ENCODE results near the gene RESP18. TPM values are rescaled to one million over a fixed set of nuclear protein-coding genes. Genes with fewer than 3 reads are reported as not detected.

The RESP18 gene
- polyA plus RNA-seq (2012; ENCODE audit: low read depth, missing spikeins): not detected

DNA sequence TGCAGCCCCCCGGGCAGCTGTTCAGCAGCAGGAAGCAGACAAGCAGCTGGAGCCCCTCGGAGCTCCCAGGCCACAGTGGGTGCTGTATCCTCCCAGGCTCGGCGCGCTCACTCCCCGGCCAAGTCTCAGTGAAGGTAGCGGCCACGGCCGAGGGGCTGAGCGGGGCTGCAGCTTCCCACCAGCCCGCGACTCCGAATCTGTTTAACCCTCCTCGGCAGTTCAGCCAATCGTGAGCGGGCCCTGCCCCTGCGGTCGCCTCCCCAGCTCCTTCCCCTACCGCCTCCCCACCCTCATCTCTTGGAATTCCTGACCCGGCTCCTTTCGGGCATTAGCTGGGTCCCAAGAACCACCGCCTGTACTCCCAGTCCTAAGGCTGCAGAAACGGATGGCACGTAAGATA, at the start of gene RESP18:
Gene RESP18 (minus strand): TSS at position 203 of the 400 bp plus-strand sequence.
- TF ChIP-seq PAX5 (IDR thresholded peaks at IDR 0.05; ENCODE audit: insufficient read depth, low read length, severe bottlenecking) (no peak), POLR2AphosphoS5 (IDR thresholded peaks at IDR 0.05; ENCODE audit: low read depth, low read length) (no peak), POLR2A (IDR thresholded peaks at IDR 0.05; ENCODE audit: low read depth, low read length) (no peak), POU2F2 (IDR thresholded peaks at IDR 0.05; ENCODE audit: low read depth, low read length) (no peak), TAF1 (IDR thresholded peaks at IDR 0.05; ENCODE audit: low read depth, low read length) (no peak), SPI1 (IDR thresholded peaks at IDR 0.05; ENCODE audit: low read depth, low read length) (no peak)
- DNase-seq (ENCODE audit: insufficient read length, low spot score): no peak
- FAIRE-seq: no peak

DNA sequence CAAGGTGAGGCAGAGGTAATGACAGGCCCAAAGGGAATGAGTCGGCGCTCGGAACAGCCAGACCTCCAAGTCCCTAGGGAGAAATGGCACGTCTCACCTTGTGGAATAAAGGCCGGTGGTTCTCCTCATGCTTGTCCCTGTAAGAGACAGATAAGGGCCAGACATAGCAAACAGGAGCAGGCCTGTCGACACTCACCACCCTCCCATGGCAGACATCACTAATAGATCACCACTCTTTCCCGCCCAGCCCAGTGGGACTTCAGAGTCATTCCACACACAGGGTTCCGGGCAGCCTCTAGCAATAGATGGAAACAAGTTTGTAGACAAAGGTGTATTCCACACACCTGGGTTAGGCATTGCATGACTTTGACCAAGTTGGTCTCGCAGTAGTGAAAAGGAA, 48.9 kb upstream of the RESP18 start:
- DNase-seq (ENCODE audit: insufficient read length, low spot score) (no peak), FAIRE-seq (no peak)
- TF ChIP-seq POLR2AphosphoS5 (IDR thresholded peaks at IDR 0.05; ENCODE audit: low read depth, low read length): no peak
- TF ChIP-seq PAX5 (IDR thresholded peaks at IDR 0.05; ENCODE audit: insufficient read depth, low read length, severe bottlenecking): no peak
- no peak for TF ChIP-seq POLR2A (IDR thresholded peaks at IDR 0.05; ENCODE audit: low read depth, low read length)
- TF ChIP-seq TAF1 (IDR thresholded peaks at IDR 0.05; ENCODE audit: low read depth, low read length): no peak
- TF ChIP-seq POU2F2 (IDR thresholded peaks at IDR 0.05; ENCODE audit: low read depth, low read length): no peak
- no peak for TF ChIP-seq SPI1 (IDR thresholded peaks at IDR 0.05; ENCODE audit: low read depth, low read length)

DNA sequence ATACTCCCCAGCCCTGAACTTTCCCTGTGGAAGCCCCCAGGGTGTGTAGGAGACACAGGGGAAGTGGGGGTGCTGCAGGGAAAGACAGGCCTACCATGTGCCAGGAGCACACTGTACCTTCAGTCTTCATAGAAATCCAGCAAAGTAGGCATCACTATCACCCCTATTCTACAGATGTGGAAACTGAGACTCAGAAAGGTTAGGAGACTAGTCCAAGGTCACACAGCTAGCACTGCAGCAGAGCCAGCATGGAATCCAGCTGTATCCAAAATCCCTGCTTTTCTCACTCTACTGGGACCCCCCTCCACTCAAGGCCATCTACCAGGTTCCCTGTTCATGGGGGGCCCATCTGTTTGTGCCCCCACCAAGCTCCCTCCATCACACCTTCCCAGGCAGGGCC, 48.4 kb upstream of the RESP18 start:
- TF ChIP-seq SPI1 (IDR thresholded peaks at IDR 0.05; ENCODE audit: low read depth, low read length): no peak
- TF ChIP-seq POLR2A (IDR thresholded peaks at IDR 0.05; ENCODE audit: low read depth, low read length): no peak
- no peak for TF ChIP-seq TAF1 (IDR thresholded peaks at IDR 0.05; ENCODE audit: low read depth, low read length)
- TF ChIP-seq POLR2AphosphoS5 (IDR thresholded peaks at IDR 0.05; ENCODE audit: low read depth, low read length): no peak
- TF ChIP-seq PAX5 (IDR thresholded peaks at IDR 0.05; ENCODE audit: insufficient read depth, low read length, severe bottlenecking): no peak
- FAIRE-seq: no peak
- no peak for DNase-seq (ENCODE audit: insufficient read length, low spot score)

DNA sequence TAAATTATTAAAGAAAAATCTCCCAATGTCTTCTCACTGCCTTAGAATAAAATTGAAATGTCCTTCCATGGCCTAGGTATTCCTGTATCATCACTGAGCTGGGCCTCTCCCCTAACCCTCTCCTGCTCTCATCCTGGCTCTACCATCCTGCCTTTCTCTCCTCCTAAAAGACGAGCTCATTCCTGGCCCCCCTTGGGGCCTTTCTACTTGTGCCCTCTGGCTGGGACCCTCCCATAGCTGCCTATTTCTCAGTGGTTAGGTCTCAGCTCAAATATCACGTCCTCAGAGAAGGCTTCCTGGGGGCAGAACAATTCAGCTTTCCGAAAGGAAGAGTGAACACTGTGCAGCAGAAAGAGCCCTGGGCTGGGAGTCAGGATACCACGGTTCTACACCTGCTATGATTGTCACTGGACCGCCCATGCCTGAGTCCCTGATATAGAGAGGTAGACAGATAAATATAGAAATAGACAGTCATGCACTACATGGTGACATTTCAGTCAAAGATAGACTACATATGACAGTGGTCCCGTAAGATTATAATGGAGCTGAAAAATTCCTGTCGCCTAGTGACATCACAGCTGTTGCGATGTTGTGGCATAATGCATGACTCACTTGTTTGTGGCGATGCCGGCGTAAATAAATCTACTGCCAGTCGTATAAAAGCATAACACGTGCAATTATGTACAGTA, 45.8 kb upstream of the RESP18 start:
- FAIRE-seq: no peak
- DNase-seq (ENCODE audit: insufficient read length, low spot score): no peak
- no peak for TF ChIP-seq SPI1 (IDR thresholded peaks at IDR 0.05; ENCODE audit: low read depth, low read length)
- no peak for TF ChIP-seq TAF1 (IDR thresholded peaks at IDR 0.05; ENCODE audit: low read depth, low read length)
- no peak for TF ChIP-seq POLR2AphosphoS5 (IDR thresholded peaks at IDR 0.05; ENCODE audit: low read depth, low read length)
- no peak for TF ChIP-seq PAX5 (IDR thresholded peaks at IDR 0.05; ENCODE audit: insufficient read depth, low read length, severe bottlenecking)
- no peak for TF ChIP-seq POU2F2 (IDR thresholded peaks at IDR 0.05; ENCODE audit: low read depth, low read length)
- no peak for TF ChIP-seq POLR2A (IDR thresholded peaks at IDR 0.05; ENCODE audit: low read depth, low read length)

DNA sequence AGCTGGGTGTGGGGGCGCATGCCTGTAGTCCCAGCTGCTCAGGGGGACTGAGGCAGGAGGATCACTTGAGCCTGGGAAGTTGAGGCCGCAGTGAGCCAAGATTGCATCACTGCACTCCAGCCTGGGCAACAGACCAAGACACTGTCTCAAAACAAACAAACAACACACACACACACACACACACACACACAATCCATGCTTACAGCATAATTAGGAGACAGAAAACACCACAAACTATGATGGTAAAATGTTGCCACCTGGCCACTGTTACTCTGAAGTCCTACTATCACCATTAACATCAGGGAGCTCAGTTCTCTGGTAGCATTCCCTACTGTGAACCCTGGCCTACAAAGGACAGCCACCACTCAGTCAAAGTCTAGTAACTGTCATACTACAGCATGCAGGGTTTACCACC, 36.9 kb upstream of the RESP18 start:
- DNase-seq (ENCODE audit: insufficient read length, low spot score): no peak
- FAIRE-seq: no peak
- TF ChIP-seq TAF1 (IDR thresholded peaks at IDR 0.05; ENCODE audit: low read depth, low read length) (no peak), POLR2AphosphoS5 (IDR thresholded peaks at IDR 0.05; ENCODE audit: low read depth, low read length) (no peak), POLR2A (IDR thresholded peaks at IDR 0.05; ENCODE audit: low read depth, low read length) (no peak), SPI1 (IDR thresholded peaks at IDR 0.05; ENCODE audit: low read depth, low read length) (no peak)

DNA sequence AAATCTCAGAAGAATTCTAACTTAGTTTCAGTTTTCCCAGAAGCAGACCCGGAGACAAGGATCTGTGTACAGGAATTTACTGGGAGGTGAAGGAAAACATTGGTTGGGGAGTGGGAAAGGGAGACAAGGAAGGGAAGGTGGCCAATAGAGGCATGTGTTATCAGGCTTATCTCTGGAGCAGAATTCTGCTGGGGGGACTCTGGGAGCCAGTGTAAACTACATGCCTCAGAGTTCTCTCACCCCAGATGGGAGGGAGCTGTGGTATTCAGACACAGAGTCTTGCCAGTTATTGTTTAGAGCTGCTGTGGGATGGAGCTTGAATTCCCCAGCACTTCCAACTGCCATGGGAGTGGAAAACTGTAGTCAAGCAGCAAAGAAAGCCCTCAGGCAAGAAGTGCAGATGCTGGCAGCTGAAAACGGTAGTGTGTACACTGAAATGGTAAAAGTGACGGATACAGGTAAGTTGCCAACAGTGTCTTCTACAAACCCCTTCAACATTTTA, 36.2 kb upstream of the RESP18 start:
- no peak for DNase-seq (ENCODE audit: insufficient read length, low spot score)
- TF ChIP-seq PAX5 (IDR thresholded peaks at IDR 0.05; ENCODE audit: insufficient read depth, low read length, severe bottlenecking) (no peak), POU2F2 (IDR thresholded peaks at IDR 0.05; ENCODE audit: low read depth, low read length) (no peak), POLR2A (IDR thresholded peaks at IDR 0.05; ENCODE audit: low read depth, low read length) (no peak), TAF1 (IDR thresholded peaks at IDR 0.05; ENCODE audit: low read depth, low read length) (no peak), SPI1 (IDR thresholded peaks at IDR 0.05; ENCODE audit: low read depth, low read length) (no peak), POLR2AphosphoS5 (IDR thresholded peaks at IDR 0.05; ENCODE audit: low read depth, low read length) (no peak)
- FAIRE-seq: no peak

DNA sequence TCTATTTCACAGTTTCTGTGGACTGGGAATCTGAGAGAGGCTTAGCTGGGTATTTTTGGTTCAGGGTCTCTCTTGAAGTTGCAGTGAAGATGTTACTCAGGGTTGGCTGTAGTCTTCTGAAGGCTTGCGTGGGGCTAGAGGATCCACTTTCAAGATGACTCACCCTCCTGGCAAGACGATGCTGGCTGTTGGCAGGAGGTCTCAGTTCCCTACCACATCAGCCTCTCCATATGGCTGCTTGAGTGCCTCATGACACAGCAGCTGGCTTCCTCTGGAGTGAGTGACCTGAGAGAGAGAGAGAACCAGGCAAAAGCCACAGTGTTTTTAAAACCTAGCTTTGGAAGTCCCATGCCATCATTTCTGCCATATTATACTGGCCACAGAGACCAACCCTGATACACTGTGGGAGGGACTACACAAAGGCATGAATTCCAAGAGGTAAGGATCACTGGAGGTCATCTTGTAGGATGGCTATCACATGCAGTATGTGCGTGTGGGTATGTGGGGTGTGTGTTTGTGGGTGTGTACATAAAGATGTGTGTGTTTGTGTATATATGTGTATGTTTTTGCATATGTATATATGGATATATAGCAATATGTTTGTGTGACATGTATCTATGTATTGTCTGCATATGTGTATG, 30.1 kb upstream of the RESP18 start:
- peak; percentile 94 for FAIRE-seq
- no peak for DNase-seq (ENCODE audit: insufficient read length, low spot score)
- TF ChIP-seq SPI1 (IDR thresholded peaks at IDR 0.05; ENCODE audit: low read depth, low read length) (peak; percentile 80), POLR2AphosphoS5 (IDR thresholded peaks at IDR 0.05; ENCODE audit: low read depth, low read length) (no peak), PAX5 (IDR thresholded peaks at IDR 0.05; ENCODE audit: insufficient read depth, low read length, severe bottlenecking) (no peak)

DNA sequence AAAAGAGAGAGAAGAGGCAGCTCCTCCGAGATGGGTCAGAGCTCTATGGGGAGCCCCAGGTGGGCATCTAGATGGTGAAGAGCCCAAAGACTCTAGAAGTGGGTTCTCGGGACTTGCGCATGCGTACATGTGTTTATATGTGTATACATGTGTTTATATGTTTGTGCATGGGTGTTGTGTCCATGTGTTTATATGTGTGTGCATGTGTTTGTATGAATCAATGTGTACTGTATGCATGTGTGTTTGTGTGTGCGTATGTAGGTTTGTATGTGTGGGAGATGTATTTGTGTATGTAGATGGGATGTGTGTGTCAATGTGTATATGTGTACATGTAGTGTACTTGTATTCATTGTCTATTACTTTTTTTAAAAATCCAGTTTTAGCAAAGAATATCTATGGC, 29.5 kb upstream of the RESP18 start:
- FAIRE-seq (peak; percentile 64), DNase-seq (ENCODE audit: insufficient read length, low spot score) (no peak)
- no peak for TF ChIP-seq TAF1 (IDR thresholded peaks at IDR 0.05; ENCODE audit: low read depth, low read length)
- TF ChIP-seq PAX5 (IDR thresholded peaks at IDR 0.05; ENCODE audit: insufficient read depth, low read length, severe bottlenecking): no peak
- TF ChIP-seq SPI1 (IDR thresholded peaks at IDR 0.05; ENCODE audit: low read depth, low read length): no peak
- TF ChIP-seq POLR2AphosphoS5 (IDR thresholded peaks at IDR 0.05; ENCODE audit: low read depth, low read length): no peak
- TF ChIP-seq POU2F2 (IDR thresholded peaks at IDR 0.05; ENCODE audit: low read depth, low read length): no peak
- no peak for TF ChIP-seq POLR2A (IDR thresholded peaks at IDR 0.05; ENCODE audit: low read depth, low read length)

DNA sequence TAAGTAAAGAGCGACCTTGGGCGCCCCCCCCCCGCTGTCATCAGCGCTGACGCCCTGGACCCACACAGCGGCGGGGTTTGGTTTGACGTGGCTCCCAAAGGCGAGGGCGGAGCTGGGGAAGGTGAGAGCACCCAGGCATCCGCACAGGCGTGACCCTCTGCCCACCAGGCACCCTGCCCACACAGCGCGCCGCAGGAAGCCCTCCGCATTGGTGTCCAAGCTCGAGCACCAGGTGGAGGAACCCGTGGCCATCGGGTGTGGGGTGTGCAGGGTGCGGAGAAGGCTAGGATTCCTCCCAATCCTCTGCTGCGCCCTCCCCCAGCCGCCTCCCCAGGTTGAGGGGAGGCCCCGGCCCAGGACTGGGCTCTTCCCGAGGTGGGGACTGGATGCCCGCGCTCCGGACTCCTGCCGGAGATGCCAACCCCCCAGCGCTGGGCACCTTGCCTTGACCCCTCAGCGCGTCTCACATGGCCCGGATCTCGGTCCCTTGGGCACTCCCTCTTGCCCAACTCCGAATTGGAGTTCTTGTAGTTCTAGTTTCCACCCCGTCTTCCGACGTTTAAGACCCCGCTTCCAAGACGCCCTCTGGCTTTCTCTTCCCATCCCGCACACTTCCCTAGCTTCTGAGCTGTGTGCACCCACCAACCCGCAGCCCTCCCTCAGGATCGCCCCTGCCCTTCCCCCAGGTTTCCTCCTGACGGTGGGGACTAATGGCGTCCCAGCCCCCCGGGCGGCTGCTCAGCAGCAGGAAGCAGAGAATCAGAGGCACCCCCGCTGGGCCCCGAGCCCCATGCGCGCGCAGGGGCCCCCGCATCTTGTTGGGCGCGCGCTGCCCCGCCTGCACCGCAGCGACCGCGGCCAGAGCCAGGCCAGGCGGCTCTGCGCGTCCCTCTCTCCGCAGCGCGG, 25.9 kb upstream of the RESP18 start:
- TF ChIP-seq TAF1 (IDR thresholded peaks at IDR 0.05; ENCODE audit: low read depth, low read length) (no peak), PAX5 (IDR thresholded peaks at IDR 0.05; ENCODE audit: insufficient read depth, low read length, severe bottlenecking) (no peak), SPI1 (IDR thresholded peaks at IDR 0.05; ENCODE audit: low read depth, low read length) (no peak), POLR2AphosphoS5 (IDR thresholded peaks at IDR 0.05; ENCODE audit: low read depth, low read length) (no peak), POLR2A (IDR thresholded peaks at IDR 0.05; ENCODE audit: low read depth, low read length) (no peak), POU2F2 (IDR thresholded peaks at IDR 0.05; ENCODE audit: low read depth, low read length) (no peak)
- no peak for FAIRE-seq
- peak; percentile 23 for DNase-seq (ENCODE audit: insufficient read length, low spot score)

All from GM12891 (cell line).